Neural progenitor cell (in vitro differentiated cells): ENCODE measurements around the gene RERE.

Experiments
- CTCF ChIP-seq: fragments of 200-600 bp; sonication (generic); IDR thresholded peaks from 2 replicates; pipeline ENCODE4 v1.5.1; 2017; ENCODE audit warnings: antibody characterized with exemption, mild to moderate bottlenecking
- EZH2 ChIP-seq: fragments of 200-600 bp; sonication (generic); IDR thresholded peaks from 2 replicates; pipeline ENCODE4 v1.6.1; 2017; ENCODE audit warnings: antibody characterized with exemption, mild to moderate bottlenecking, moderate library complexity
- EZH2phosphoT487 ChIP-seq: fragments of 200-600 bp; sonication (generic); IDR thresholded peaks from 2 replicates; pipeline ENCODE4 v1.6.1; 2017; ENCODE audit warnings: antibody characterized with exemption

GRCh38 chr1:8329439-8329838 is 488.0 kb downstream of the RERE start:
- TF ChIP-seq CTCF (no peak), EZH2 (no peak), EZH2phosphoT487 (no peak)
